Hematopoietic multipotent progenitor cell treated with erythropoietin and hydrocortisone succinate and interleukin-3 and kit ligand, for 4 days (in vitro differentiated cells): ENCODE measurements around the gene MRTFB.
A peak's percentile ranks its signal among the peaks of the same experiment; 100 is the strongest.

Experiments
- DNase-seq: peaks from one replicate; pipeline ENCODE4 v3.0.0-alpha.2; 2015

Gene MRTFB

DNA sequence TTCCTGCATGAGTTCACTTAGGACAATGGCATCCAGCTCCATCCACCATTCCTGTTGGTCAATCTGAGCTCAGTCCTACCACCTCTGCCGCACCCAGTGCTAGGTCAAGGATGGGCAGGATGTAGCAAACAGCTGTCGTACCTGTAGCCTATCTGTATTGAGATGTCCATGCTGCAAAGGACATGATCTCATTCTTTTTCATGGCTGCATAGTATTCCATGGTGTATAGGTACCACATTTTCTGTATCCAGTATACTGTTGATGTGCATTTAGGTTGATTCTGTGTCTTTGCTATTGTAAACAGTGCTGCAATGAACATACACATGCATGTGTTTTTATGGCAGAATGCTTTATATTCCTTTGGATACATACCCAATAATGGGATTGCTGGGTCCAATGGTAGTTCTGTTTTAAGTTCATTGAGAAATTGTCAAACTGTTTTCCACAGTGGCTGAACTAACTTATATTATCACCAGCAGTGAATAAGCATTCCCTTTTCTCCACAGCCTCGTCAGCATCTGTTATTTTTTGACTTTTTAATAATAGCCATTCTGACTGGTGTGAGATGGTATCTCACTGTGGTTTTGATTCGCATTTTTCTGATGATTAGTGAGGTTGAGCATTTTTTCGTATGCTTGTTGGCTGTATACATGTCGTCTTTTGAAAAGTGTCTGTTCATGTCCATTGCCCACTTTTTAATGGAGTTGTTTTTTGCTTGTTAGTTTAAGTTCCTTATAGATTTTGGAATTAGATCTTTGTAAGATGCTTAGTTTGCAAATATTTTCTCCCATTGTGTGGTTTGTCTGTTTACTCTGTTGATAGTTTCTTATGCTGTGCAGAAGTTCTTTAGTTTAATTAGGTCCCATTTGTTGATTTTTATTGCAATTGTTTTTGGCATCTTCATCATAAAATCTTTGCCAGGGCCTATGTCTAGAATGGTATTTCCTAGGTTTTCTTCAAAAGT lies 7.2 kb upstream of the MRTFB start:
- DNase-seq: no peak

DNA sequence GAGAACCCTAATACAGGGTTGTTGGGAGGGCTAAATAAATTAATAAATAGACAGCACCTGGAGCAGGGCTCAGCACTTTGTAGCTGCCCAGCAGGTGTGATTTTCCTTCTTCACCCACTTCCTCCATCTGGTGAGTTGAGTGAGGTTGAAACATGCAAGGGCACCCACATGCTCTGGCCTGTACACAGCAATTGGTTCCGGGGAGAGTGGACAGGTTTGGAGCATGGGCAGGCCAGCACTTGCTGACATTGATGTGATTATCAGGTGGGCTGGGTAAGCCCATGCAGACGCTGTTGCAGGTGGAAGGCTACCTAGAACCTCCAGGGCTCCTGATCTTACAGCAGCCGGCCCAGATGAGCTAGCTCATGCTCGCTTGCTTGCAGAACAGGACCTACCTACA lies 1.3 kb upstream of the MRTFB start:
- DNase-seq: no peak

DNA sequence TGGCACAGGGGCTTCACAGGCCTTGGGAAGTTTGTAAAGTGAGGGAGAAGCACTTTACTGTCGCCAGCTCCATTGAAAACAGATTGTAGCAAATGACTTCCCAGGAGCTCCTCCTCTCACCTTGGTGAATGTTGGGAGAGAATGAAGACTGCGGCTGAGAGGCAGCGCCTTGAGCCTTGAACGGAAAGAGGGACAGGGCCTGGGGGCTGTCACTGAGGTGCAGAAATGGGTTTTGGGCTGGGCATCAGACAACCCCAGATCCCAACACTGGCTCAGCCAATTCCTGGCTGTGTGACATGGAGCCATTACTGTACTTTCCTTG lies 603 bp upstream of the MRTFB start:
- DNase-seq: no peak

DNA sequence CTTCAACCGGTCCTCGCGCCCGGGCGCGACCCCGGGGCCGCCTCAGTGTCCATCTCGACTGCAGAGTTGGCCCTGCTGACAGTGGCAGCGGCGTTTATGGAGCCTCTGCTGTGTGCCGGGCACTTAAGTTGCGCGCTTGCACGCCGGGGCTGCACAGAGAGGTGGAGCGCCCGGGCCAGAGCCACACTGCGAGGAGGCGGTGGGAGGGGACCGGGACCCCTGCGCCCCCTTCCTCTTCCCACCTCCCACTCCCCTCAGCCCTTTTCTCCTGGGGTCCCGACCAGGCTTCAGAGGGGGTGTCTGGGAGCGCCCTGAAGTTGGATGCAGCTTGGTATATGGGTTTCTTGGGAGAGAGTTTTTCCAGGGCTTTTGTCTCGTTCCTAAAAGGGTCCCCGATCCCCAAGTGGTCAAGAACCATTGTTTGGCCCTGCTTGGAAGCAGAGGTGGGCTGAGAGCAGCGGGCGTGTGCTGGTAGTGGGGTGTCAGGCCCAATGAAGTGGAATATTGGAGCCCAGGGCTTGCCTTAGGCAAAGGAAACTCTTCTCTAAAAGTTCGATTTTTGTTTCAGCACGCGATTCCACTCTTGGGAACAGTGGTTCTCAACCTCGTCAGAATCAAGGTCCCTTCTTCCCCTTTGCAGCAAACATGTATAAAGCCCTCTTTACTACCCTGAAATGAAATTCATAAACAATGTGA lies 605 bp downstream of the MRTFB start:
- DNase-seq: peak; percentile 20

DNA sequence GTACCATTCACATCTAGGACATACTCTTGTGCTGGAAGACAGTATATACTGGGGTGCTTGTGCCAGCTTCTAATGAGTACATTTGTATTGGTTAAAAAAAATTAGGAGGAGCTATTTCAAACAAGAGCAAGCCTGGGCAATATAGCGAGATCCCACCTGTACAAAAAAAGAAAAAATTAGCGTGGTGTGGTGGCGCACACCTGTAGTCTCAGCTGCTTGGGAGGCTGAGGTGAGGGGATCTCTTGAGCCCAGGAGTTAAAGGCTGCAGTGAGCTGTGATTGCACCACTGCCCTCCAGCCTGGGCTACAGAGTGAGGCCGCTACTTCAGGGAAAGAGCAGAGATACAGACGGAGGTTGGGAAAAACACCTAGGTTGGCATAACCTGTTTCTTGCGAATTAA lies 1.2 kb downstream of the MRTFB start:
- peak; percentile 14 for DNase-seq

DNA sequence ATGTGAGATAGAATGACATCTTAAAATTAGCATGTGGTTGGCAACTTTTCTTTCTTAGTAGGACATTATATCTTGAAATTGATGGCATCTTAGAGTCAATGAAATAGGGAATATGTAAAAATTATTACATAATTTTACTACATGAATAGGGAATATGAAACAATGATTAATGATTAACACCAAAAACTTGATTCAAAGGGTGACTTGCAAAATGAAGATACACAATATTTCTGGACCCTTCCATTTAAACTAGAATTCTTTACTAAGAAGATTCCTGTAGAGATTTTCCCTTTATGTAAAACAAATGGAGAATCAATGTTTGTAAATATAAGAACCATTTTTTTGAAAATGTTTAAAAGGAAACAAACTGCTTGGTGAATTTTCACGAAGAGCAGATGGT lies 3.4 kb downstream of the MRTFB start:
- DNase-seq: no peak

DNA sequence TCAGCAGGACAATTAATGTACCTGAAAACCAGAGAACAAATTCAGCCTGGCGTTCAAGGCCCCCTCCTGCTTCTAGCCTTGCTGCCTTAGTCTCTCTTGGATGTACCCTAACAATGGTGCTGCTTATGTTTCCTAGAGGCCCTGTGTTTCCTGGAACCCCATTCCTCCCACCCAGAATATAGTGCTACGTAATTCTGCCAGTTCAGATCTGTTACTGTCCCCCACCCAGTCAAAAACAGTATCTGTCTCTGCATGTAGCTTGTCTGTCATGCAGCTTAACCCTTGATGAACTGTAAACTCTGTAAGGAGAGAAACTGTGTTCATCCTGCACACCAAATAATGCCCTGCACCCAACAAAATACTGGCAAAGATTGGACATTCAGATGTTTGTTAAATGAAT lies 6.8 kb downstream of the MRTFB start:
- DNase-seq: peak; percentile 9

DNA sequence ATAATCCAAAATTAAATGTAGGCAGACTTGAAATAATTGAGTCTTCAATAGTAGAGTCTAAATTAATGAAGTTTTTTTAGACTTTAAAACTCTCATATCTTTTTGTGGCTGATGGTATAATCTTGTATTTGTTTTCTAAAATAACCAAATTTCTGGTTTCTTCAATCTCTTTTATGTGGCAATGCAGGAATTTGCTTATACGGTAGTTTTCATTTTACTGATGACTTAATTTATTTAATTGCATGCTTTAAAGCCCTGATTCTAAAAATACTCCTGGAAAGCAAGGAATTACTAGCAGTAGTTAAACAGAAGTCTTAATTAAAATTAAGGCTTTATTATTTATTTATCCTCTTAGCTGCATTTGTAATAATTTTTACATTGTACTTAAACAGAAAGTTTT lies 15.4 kb downstream of the MRTFB start:
- no peak for DNase-seq

DNA sequence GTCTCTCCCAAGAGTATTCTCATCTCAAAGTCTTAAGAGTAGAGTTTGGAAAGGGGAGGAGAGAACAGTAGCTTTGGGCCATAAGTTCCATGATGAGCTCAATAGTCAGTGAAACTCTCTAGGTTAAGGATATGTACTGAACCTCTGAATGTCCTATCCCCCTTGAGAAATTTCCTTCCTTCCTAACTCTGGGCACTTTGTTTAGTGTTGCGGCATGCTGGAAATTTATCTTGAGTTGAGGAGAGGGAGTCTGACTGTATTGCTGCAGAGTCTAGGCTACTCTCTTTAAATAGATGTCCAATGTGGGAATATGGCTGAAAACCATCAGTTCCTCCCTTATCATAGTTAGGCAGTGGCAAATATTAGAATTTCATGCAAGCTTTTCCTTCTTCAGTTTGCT lies 16.1 kb downstream of the MRTFB start:
- DNase-seq: no peak

DNA sequence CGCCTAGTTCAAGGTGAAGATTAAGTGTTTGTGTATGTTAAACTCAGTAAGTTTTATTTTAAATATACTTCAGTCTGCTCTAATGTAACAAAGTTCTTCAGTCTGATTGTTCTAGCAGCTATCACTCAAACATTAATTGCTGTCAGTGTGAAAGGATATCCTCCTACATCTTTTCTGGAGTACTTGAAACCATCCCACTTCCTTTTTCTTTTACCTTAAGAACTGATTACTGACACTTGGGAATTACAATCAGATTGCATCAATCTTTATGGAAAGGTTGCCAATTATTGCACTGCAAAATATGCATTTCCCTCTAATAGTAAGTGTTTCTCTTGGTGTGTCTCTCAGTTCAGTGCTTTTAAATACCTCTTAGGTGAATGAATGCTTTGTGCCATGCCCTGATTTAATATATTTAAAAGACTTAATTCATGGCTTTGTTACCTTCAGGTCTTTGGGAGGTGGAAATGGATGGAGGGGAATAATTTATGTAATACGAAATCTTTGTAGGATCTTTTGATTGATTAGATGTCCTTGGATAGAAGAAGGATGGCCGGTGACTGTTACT lies 16.6 kb downstream of the MRTFB start:
- DNase-seq: no peak

DNA sequence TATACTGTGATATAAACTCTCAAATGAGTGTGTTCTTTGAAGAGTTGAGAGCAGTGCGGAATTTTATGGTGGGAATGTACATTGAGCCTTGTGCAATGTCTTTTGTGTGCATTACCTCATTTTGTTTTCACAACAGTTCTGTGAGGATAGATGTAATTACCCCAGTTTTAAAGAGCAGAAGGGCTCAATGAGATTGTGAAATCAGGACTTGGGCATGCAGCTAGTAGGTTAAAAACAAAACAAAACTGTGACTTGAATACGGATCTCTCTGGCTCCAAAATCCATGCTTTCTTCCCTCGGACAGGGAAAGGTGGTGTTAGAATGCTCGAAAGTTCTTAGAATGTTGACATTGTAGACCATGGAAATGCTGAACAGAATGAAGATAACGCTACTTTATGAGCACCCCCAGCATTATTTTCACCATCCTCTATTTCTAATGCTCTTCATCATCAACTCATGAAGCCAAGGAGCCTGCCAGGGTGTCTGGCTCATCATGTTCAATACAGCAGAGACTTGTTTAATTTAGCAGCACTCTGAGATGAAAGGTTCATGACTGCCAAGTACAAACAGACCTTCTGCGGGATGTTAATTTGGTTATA lies 17.1 kb downstream of the MRTFB start:
- no peak for DNase-seq

DNA sequence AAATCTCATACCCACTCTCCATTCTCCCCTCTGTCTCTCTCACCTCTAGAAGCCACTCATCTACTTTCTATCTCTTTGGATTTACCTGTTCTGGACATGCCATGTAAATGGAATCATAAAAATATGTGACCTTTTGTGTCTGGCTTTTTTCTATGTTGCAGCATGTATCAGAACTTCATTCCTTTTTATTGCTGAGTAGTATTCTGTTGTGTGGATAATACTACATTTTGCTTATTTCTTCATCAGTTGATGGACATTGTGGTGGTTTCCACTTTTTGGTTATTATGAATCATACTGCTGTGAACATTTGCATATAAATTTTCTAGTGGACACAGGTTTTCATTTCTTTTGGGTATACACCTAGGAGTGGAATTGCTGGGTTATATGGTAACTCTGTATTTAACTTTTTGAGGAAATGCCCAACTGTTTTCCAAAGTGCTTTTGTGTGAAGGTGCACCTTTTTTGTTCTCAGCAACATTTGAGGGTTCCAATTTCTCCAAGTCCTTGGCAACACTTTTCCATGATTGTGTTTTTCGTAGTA lies 18.2 kb downstream of the MRTFB start:
- no peak for DNase-seq

DNA sequence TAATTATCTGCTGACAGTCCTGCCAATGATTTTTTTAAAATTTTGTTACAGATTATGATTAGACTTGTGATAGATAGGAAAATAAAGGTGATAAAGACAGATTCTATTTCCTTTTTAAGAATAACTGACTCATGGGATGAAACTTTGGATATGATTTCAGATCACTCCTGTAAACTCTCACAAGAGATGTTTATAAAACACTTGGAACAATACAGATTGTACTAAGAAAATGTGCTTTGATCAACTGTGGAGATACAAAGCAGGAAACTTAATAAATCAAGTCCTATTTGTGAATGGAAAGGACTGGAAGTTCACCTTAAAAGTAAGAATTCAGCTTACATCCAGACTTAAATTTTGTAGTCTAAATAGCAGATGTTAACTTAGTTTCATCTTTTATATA lies 21.4 kb downstream of the MRTFB start:
- DNase-seq: no peak

DNA sequence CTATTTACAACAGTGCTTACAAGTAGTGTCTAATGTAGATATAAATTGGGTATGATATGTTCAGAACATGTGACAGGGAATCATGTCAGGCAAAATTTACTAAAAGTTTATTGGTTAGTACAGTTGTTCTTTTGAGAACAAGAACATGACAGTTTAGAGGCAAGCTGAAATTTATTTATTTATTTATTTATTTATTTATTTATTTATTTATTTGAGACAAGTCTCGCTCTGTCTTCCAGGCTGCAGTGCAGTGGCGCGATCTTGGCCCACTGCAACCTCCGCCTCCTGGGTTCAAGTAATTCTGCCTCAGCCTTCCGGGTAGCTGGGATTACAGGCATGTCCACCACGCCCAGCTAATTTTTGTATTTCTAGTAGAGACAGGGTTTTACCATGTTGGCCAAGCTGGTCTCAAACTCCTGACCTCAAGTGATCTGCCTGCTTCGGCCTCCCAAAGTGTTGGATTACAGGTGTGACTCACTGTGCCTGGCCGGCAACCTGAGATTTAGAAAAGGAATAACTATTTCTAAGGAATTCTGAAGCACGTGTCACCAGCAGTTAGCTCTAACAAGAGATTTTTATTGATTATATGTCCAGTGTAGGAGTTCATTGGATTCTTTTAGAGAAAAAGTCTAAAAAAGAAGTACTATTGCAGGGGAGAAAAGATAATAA lies 24.9 kb downstream of the MRTFB start:
- no peak for DNase-seq

DNA sequence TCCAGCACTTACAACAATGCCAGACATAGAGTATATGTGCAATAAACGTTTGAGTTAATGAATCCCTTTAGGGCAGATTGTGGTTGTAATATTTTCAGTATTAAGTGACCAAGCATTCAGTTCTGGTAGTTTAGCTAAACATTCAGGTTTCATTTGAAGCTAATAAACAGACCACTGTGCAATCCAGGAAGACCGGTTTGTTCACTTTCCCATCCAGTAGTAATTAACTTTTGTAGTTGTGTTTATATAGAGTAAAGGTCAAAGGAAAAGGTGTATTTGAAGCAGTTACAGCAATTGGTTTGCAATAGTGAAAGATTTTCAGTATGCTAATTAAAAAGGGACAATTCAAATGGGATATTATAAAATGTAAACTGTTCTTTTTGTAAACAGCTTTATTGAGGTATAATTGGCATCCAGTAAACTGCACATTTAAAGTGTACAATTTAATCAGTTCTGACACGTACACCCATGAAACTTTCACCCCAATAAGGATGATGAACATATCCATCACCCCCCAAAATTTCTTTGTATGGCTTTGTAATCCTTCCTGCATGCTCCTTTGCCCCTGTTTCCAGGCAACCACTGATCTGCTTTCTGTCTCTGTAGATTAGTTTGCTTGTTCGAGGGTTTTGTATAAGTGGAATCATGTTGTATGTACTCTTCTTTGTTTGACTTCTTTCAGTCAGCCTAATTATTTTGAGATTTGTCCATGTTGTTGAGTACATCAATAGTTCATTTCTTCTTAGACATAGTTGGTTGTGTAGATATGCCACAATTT lies 26.3 kb downstream of the MRTFB start:
- DNase-seq: no peak

DNA sequence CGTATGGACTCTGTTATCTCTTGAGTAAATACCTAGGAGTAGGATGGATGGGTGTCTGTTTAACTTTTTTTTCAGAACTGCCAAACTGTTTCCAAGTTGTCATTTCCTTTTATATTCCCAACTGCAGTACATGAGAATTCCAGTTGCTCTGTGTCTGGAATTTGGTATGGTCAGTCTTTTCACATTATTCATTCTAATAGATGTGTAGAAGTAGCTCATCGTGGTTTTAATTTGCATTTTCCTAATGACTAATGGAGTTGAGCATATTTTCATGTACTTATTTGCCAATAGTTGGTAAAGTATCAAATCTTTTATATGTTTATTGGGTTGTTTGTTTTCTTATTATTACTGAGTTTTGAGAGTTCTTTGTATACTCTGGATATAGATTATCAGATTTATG lies 27.0 kb downstream of the MRTFB start:
- no peak for DNase-seq

DNA sequence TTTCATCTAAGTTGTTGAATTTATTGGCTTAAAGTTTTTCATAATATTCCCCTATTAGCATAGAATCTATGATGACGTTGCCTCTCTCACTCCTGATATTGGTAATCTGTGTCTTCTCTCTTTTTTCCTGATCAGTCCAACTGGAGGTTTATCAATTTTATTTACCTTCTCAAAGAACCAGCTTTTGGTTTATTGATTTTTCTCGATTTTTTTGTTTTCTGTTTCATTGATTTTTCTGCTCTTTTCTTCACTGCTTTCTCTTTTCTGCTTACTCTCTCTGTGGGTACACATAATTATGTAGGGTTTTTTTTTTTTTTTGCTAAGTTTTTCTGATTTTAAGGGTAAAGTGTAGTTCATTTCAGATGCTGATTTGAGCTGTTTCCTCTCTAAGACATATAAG lies 29.7 kb downstream of the MRTFB start:
- no peak for DNase-seq

DNA sequence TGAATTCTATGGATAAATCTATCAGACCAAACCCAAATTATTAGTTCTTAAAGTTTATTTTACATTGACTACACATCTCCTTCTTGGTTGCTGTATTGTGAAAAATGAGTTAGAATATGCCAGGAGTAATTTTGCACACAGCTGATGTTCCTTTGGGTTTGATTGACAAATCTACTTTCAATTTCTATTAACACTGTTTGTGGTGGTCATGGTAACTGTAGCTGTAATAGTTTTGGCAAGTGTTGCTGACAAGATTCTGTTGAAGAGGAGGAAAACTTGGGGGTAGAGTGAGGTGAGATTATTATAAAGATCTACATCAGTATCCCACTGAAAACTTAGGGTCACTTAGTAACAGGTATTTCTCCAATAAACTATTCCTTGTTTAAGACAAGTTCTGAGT lies 30.3 kb downstream of the MRTFB start:
- no peak for DNase-seq

DNA sequence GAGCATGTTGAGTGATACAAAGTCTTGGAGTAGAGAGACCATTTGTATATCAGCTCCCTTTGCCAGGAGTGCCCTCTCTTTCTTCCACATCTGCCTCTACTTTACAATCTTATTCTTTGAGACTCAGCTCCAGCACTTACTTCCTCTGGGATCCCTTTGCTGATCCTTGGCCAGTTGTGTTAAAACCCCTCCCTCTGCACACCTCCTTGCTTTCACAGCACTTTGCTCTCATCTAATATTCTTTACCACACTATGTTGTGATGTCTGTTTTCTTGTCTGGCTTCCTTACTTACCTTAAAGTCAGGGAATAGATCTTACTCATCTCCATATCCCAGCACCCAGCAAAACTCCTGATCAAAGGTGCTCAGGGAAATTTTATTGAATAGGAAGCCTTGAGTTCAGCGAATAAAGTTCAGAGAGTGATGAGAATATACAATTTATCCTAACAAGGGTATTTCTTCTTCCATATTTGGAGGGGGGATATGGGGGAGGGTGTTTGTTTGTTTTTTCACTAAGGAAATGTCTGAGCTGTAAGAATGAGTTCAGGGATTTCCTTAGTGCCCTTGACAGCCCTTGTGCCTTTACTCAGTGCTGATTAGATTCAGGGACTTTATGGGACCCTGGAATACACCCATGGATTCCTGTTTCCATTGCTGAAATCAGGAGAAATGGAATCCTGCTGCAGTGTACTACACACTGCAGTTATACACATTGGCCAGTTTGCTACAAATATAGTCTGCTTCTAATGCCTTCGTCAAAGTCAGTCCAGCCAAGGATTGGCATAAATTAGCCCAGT lies 32.0 kb downstream of the MRTFB start:
- no peak for DNase-seq

DNA sequence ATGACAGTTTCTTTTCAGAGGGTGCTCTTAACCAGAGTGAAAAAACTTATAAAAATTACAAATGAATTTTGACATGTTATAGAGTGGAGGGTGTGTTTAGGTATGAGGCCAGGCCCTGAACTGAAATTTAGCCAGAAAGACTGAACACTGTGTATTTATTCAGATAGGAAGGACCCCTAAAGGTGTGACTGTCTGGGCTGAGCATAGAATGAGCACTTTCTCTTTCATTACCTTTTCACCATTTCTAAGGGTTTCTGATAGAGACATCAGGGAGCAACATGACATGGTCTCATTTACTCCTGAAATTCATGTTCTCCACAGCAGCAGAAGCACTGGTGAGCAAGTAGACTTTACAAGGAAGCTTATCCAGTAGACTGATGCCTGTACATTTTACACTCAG lies 32.9 kb downstream of the MRTFB start:
- no peak for DNase-seq

DNA sequence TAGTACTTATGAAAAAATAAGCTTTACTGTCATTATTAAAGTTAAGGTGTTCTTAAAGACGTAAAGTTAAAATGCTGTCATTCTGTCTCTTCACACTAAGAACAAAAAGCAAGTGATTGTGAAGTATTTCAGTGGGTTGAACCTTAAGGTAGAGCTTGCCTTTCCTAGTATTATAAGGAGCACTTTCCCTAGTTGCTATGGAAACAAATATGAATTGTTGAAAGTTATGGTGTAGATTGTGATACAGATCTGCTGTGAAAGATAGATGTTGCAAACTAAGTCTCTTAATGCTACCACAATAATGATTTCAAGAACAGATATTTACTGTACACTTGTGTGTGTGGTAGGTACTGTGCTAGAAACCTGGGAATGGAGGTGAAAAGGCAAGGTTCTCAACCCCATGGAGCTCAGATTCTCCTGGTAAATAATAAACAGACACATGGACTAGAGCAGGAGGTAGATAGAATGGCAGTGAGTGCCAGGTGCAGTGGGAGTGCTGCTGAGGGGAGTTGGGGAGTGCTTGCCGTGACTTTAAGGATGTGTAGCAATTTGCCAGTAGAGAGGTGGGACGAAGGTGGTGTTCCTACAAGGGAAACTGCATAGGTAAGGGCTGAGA lies 34.7 kb downstream of the MRTFB start:
- peak; percentile 21 for DNase-seq
